GM04503 (cell line): ENCODE measurements around the gene ZNF146.
"Not testable (repeated sequence)": the region's sequence is repeated elsewhere in the genome, so short reads cannot be mapped to it uniquely, and the experiment has no call there.

Experiments used
- DNase-seq: peaks from one replicate; pipeline ENCODE4 v3.0.0-alpha.2; 2012; ENCODE audit warnings: low read depth

Gene ZNF146

GRCh38 chr19:36236304-36236945, 21.5 kb downstream of the ZNF146 start:
- DNase-seq: no peak

- no peak for DNase-seq
Measured at GRCh38 chr19:36236946-36237310, 22.0 kb downstream of the ZNF146 start.

GRCh38 chr19:36244066-36244465, 29.2 kb downstream of the ZNF146 start:
- no peak for DNase-seq

- DNase-seq: no peak
Measured at GRCh38 chr19:36245210-36246005, 30.5 kb downstream of the ZNF146 start.

GRCh38 chr19:36246006-36246481, 31.1 kb downstream of the ZNF146 start:
- DNase-seq: no peak

- DNase-seq: no peak
Measured at GRCh38 chr19:36252047-36252446, 37.1 kb downstream of the ZNF146 start.

GRCh38 chr19:36254848-36255247, 39.9 kb downstream of the ZNF146 start:
- DNase-seq: no peak

GRCh38 chr19:36255316-36255715, 40.4 kb downstream of the ZNF146 start:
- no peak for DNase-seq

GRCh38 chr19:36256064-36256463, 41.2 kb downstream of the ZNF146 start:
- DNase-seq: no peak

- no peak for DNase-seq
Measured at GRCh38 chr19:36256853-36257519, 42.1 kb downstream of the ZNF146 start.

GRCh38 chr19:36257520-36257876, 42.6 kb downstream of the ZNF146 start:
- DNase-seq: no peak

- DNase-seq: no peak
Measured at GRCh38 chr19:36258028-36258875, 43.3 kb downstream of the ZNF146 start.

- DNase-seq: no peak
Measured at GRCh38 chr19:36259211-36259610, 44.3 kb downstream of the ZNF146 start.

GRCh38 chr19:36265064-36265463, 50.2 kb downstream of the ZNF146 start:
- DNase-seq: no peak

GRCh38 chr19:36265856-36266374, 51.0 kb downstream of the ZNF146 start:
- no peak for DNase-seq

- DNase-seq: no peak
Measured at GRCh38 chr19:36266375-36266961, 51.6 kb downstream of the ZNF146 start.

- DNase-seq: no peak
Measured at GRCh38 chr19:36267061-36267845, 52.3 kb downstream of the ZNF146 start.

- DNase-seq: not testable (repeated sequence)
Measured at GRCh38 chr19:36268081-36268480, 53.2 kb downstream of the ZNF146 start.

- not testable (repeated sequence) for DNase-seq
Measured at GRCh38 chr19:36268591-36268990, 53.7 kb downstream of the ZNF146 start.

- DNase-seq: not testable (repeated sequence)
Measured at GRCh38 chr19:36269295-36269694, 54.4 kb downstream of the ZNF146 start.
